D721Med (cell line): ENCODE data around the gene DYNLT4.
"Not testable (repeated sequence)": the region's sequence is repeated elsewhere in the genome, so short reads cannot be mapped to it uniquely, and the experiment has no call there.

ENCODE experiments used
- DNase-seq: peaks from one replicate; pipeline ENCODE4 v3.0.0; 2011; ENCODE audit warnings: low spot score; ENCODE audit not compliant: insufficient read length
- FAIRE-seq: peaks from 2 replicates; lab custom pipeline; 2011; peaks lifted over from hg19 to GRCh38; lab: Jason Lieb, UNC
- CTCF ChIP-seq: IDR thresholded peaks from 2 replicates; pipeline ENCODE4 v1.5.1; 2012; ENCODE audit warnings: mild to moderate bottlenecking, control low read depth; ENCODE audit not compliant: insufficient read depth; ENCODE audit errors: missing control alignments

The DYNLT4 gene

GRCh38 chr1:44828841-44829440 lies 21.8 kb upstream of the DYNLT4 start:
- DNase-seq, result no peak
- FAIRE-seq, result no peak
- TF ChIP-seq CTCF, result no peak

- FAIRE-seq, result no peak
- no peak for TF ChIP-seq CTCF
- no peak for DNase-seq
Observed at GRCh38 chr1:44828003-44828651, 21.0 kb upstream of the DYNLT4 start.

DNA sequence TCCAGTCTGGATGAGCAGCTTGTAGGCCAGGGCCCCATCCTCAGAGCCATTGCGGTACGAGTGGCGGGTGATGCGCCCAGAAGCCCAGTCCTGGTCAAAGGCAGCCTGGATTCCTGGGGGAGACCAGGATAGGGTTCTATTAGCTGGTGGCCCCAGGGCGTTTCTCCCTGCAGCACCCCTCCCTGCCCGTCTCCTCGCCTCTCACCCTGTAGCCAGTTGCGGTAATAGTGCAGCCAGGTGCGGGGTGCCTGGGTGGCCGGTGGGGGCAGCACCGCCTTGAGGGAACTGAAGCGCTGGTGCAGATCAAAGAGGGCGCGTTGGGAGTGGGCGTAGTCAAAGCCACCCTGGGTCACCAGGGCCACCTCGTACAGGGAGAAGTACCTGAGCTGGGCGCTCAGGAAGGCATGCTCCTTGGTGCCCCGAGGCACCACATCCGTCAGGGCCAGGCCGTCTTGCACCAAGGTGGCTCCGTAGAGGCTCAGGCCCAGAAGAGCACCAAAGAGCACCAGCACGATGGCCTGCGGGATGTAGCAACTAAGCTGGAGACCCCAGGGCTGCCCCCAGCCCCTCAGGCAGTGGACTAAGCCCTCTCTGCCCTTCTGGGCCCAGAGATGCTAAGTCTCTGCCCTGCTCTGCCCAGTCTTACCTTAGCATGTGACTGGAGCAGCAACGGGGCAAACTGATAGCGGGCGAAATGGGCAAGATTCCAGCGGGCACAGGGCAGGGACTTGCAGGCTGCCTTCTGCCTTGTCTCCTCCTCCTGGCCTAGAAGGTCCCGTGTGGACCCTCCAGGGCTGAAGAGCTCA lies 20.2 kb upstream of the DYNLT4 start:
- DNase-seq (no peak), FAIRE-seq (no peak)
- TF ChIP-seq CTCF, result no peak

DNA sequence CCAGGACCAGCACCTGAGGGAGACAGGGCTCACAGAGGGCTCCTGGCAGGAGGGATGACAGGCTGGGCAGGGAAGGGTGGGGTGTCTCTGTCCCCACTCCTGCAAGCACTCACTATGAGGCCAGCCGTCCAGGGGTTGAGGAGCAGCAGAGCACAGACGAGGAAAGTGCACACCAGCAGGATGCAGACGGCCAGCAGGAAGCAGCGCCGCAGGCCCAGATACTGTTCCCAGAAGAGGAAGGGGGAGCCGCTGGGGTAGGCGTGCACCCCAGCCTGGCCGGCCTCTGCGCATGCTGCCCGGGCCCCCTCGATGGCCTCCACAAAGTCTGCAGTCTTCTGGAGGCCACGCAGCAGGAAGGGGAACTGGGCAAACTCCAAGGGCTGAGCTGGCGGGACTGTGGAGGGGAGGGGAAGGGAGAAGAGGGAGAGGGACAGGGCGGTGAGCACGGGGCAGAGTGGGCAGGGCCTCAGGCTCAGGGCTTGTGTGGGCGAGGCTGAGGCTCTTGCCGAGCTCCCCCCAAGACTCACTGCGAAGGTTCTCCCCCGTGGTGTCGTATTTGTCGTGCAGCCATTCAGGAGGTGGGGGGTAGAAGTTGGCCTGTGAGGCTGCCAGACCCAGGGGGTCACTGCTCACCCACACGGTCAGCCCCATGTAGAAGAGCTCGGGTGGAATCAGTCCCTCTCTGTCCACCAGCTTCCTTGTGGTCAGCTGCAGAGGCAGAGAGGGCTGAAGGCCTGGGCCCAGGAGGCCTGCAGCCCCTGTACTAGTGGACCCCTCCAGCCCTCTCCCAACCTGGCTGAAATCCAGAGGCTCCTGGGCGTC lies 19.4 kb upstream of the DYNLT4 start:
- no peak for DNase-seq
- no peak for FAIRE-seq
- no peak for TF ChIP-seq CTCF

DNA sequence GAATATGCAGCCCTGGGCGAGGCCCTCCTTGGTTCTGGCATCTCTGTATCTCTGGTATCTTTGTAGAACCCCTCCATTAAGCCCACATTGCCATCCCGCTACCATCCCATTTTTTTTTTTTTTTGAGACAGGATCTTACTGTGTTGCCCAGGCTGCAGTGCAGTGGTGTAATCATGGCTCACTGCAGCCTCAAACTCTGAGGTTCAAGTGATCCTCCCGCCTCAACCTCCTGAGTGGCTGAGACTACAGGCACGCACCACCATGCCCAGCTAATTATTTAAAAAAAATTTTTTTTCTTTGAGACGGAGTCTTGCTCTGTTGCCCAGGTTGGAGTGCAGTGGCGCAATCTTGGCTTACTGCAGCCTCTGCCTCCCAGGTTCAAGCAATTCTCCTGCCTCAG lies 17.2 kb upstream of the DYNLT4 start:
- not testable (repeated sequence) for FAIRE-seq, DNase-seq

- DNase-seq, result no peak
- no peak for FAIRE-seq
- TF ChIP-seq CTCF, result no peak
Observed at GRCh38 chr1:44822981-44823451, 15.9 kb upstream of the DYNLT4 start.

- no peak for TF ChIP-seq CTCF
- DNase-seq, result no peak
- FAIRE-seq, result no peak
Observed at GRCh38 chr1:44822131-44822701, 15.1 kb upstream of the DYNLT4 start.
